BJ (cell line): ENCODE data around the gene TYW1B. TPM values are rescaled to one million over a fixed set of nuclear protein-coding genes. Genes with fewer than 3 reads are reported as not detected.
"Not testable (repeated sequence)": the region's sequence is repeated elsewhere in the genome, so short reads cannot be mapped to it uniquely, and the experiment has no call there.

Experiments
- CTCF ChIA-PET: fragments of 350-600 bp; formaldehyde crosslinking; extraction: SDS; loops from one replicate; lab custom pipeline; 2021; ENCODE audit warnings: antibody characterized with exemption, inconsistent platforms; lab: Yijun Ruan, JAX
- POLR2A ChIA-PET: fragments of 300-600 bp; sonication (Branson Sonifier 250); formaldehyde crosslinking; extraction: SDS; loops from one replicate; lab custom pipeline; 2021; ENCODE audit warnings: antibody characterized with exemption; lab: Charles Lee
- DNase-seq: peaks from one replicate; pipeline ENCODE4 v3.0.0-alpha.2; 2011; ENCODE audit warnings: low read depth
- H3K27me3 ChIP-seq: 2 replicates; pipeline ENCODE4 v1.6.0; 2011; ENCODE audit warnings: low read length; ENCODE audit not compliant: control insufficient read depth, insufficient read depth
- H3K36me3 ChIP-seq: 2 replicates; pipeline ENCODE4 v1.5.1; 2011; ENCODE audit warnings: low read length; ENCODE audit not compliant: control insufficient read depth, insufficient read depth
- H3K4me3 ChIP-seq: 2 replicates; pipeline ENCODE4 v1.5.1; 2011; ENCODE audit warnings: low read depth, mild to moderate bottlenecking, control low read depth, low read length
- polyA plus RNA-seq: library from polyadenylated mRNA; depleted of rRNA; stranded (reverse); fragments of >200 nt; gene quantifications from 2 replicates; pipeline ENCODE4 v1.2.3, GENCODE V29; 2011
- TF ChIP-seq, protein P1 (sequence below): IDR thresholded peaks from 2 replicates; pipeline ENCODE4 v1.5.1; 2011; ENCODE audit warnings: low read depth, mild to moderate bottlenecking, control low read depth, inconsistent platforms, low read length, moderate library complexity; ENCODE audit not compliant: insufficient read depth

TYW1B gene
- polyA plus RNA-seq, 1 experiment: 0.37 TPM

- H3K4me3 ChIP-seq, CTCF ChIA-PET, H3K27me3 ChIP-seq, POLR2A ChIA-PET, DNase-seq, H3K36me3 ChIP-seq: not testable (repeated sequence)
Measured at GRCh38 chr7:72690177-72690576, 137.8 kb downstream of the TYW1B start.

- H3K4me3 ChIP-seq, H3K27me3 ChIP-seq, H3K36me3 ChIP-seq, DNase-seq, CTCF ChIA-PET, POLR2A ChIA-PET: not testable (repeated sequence)
Measured at GRCh38 chr7:72689344-72689743, 138.7 kb downstream of the TYW1B start.

DNA sequence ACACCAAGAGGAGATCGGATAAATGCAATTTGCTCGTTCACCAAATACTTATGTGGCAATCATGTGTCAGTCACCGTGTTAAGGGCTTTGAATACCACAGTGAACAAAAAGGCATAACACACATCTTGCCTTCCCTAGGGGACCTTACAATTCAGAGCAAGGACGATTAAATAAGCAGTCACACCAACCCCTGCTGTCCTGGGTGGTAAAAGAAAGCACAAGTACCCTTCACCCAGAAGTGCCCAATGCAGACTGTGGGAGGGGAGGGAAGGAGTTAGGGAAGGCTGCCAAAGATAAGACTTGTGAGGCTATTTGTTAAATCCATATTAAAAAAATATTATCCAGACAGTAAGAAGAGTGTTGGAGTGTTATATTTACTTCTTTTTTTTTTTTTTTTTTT lies 146.8 kb downstream of the TYW1B start:
- H3K4me3 ChIP-seq, DNase-seq, POLR2A ChIA-PET, H3K27me3 ChIP-seq, H3K36me3 ChIP-seq, CTCF ChIA-PET: not testable (repeated sequence)

DNA sequence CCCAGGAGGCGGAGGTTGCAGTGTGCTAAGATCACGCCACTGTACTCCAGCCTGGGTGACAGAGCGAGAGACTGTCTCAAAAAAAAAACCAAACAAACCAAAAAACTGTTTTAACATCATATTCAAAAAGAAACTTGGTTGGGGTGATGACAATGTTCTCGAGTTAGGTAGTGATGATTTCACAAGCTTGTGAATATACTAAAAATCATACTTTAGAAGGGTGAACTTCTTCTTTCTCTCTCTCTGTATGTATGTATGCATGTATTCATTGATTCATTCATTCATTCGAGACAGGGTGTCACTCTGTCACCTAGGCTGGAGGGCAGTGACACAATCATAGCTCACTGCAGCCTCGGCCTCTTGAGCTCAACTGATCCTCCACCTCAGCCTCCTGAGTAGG lies 151.1 kb downstream of the TYW1B start:
- H3K27me3 ChIP-seq, H3K36me3 ChIP-seq, DNase-seq, CTCF ChIA-PET, POLR2A ChIA-PET, H3K4me3 ChIP-seq: not testable (repeated sequence)

DNA sequence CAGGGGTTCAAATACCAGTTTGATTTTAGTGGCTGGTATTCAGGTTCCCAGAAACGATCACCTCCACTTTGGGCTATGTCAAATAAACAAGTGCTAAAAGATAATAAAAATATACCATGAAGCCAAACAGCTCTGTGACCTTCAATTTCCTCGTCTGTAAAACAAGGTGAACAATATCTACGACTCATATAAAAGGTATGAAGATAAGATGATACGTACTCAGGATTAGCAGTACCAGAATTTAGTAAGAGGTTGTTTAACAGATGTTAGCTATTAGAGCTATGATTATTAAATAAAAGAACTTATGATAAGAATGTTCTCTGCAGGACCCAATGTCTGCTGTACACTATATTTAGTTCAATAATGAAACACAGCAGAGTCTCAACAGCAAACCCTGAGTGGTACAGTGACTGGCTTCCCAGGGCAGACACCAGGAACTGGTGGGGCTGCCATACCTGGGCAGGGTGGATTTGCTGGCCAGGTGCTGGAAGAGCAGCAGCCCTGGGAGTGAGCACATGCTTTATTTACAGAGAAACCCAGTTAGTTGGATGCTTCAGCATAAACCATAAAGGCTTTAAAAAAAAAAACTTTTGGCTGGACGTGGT lies 151.8 kb downstream of the TYW1B start:
- DNase-seq, POLR2A ChIA-PET, H3K4me3 ChIP-seq, H3K36me3 ChIP-seq, H3K27me3 ChIP-seq, CTCF ChIA-PET: not testable (repeated sequence)

DNA sequence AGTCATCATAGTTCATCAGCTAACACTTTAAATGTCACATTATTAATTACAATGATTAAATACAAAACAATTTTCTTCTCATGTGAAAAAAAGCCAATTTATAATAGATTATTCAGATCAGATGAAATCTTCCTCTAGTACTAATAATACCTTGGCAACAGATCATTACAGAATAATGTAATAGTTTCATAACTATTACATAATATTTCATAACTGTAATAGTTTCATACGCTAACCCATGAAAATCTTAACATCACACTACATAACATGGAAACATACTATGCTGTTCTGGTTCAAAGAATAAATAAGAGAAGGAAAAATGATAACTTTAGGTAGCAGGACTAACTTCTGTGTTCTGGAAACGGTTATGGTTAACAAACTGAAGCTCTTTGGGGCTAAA lies 152.3 kb downstream of the TYW1B start:
- H3K27me3 ChIP-seq, H3K36me3 ChIP-seq, CTCF ChIA-PET, DNase-seq, POLR2A ChIA-PET, H3K4me3 ChIP-seq: not testable (repeated sequence)

GRCh38 chr7:72674394-72674793 lies 153.6 kb downstream of the TYW1B start:
- ChIA-PET POLR2A (no interaction called here), CTCF (no interaction called here)
- no peaks in the 10 kb centered on the region for H3K27me3 ChIP-seq
- H3K36me3 ChIP-seq: no peaks in the 10 kb centered on the region
- TF ChIP-seq, protein P1, sequence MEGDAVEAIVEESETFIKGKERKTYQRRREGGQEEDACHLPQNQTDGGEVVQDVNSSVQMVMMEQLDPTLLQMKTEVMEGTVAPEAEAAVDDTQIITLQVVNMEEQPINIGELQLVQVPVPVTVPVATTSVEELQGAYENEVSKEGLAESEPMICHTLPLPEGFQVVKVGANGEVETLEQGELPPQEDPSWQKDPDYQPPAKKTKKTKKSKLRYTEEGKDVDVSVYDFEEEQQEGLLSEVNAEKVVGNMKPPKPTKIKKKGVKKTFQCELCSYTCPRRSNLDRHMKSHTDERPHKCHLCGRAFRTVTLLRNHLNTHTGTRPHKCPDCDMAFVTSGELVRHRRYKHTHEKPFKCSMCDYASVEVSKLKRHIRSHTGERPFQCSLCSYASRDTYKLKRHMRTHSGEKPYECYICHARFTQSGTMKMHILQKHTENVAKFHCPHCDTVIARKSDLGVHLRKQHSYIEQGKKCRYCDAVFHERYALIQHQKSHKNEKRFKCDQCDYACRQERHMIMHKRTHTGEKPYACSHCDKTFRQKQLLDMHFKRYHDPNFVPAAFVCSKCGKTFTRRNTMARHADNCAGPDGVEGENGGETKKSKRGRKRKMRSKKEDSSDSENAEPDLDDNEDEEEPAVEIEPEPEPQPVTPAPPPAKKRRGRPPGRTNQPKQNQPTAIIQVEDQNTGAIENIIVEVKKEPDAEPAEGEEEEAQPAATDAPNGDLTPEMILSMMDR: no peak
- DNase-seq: no peak
- no peak overlapping the region for H3K4me3 ChIP-seq

- CTCF ChIA-PET, H3K4me3 ChIP-seq, POLR2A ChIA-PET, H3K27me3 ChIP-seq, H3K36me3 ChIP-seq, DNase-seq: not testable (repeated sequence)
Measured at GRCh38 chr7:72670850-72671249, 157.2 kb downstream of the TYW1B start.

DNA sequence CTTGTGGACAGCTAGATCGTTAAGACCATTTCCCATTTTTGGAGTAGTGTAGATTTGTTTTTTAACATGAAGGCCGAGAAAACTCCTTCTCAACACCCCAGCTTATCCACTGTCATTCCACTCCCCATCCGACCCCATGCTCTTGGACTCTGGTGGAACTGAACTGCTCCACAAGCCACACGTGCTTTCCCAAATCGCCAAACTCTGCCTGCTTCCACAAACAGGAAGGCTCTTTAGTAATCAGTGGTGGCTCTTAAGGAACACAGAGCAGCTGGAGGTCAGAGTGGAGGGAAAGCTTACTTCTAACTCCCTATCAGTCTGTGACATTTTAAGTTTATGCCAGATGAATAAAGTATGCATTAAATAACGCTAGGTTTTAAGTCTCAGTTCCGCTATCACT lies 159.6 kb downstream of the TYW1B start:
- H3K4me3 ChIP-seq, H3K36me3 ChIP-seq, POLR2A ChIA-PET, H3K27me3 ChIP-seq, DNase-seq, CTCF ChIA-PET: not testable (repeated sequence)

- CTCF ChIA-PET, H3K4me3 ChIP-seq, H3K27me3 ChIP-seq, POLR2A ChIA-PET, H3K36me3 ChIP-seq, DNase-seq: not testable (repeated sequence)
Measured at GRCh38 chr7:72667049-72667448, 161.0 kb downstream of the TYW1B start.

DNA sequence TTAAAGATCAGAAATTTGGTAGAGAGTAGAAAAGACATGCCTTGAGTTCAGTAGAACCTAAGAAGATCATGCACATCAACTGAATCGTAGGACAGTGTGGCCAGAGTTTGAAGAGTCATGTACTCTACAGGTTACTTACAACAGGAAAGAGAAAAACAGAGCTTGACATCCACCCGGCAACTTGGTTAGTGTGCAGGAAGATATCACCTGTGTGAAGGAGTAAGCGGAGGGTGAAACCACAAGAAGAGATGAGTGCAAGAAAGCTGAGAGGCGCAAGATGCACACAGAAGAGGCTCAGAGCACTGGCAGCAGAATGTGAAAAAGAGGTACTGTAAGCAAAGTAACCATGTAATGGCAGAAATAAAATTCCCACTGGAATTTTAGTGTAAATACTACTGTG lies 179.4 kb downstream of the TYW1B start:
- H3K4me3 ChIP-seq, H3K27me3 ChIP-seq, H3K36me3 ChIP-seq, CTCF ChIA-PET, DNase-seq, POLR2A ChIA-PET: not testable (repeated sequence)

- POLR2A ChIA-PET, CTCF ChIA-PET, H3K4me3 ChIP-seq, DNase-seq, H3K36me3 ChIP-seq, H3K27me3 ChIP-seq: not testable (repeated sequence)
Measured at GRCh38 chr7:72643708-72644107, 184.3 kb downstream of the TYW1B start.
